OCI-LY1 (cell line): ENCODE data around the gene RFC2.

ENCODE experiments used
- EZH2 ChIP-seq: fragments of 200-600 bp; sonication (generic), shearing (Covaris generic); IDR thresholded peaks from 2 replicates; pipeline ENCODE4 v1.8.0; 2017; ENCODE audit warnings: borderline replicate concordance, mixed run types, mild to moderate bottlenecking, antibody characterized with exemption, low read length, moderate library complexity, mixed read lengths
- TF ChIP-seq, protein P1 (sequence below): fragments of 200-600 bp; sonication (generic), shearing (Covaris generic); IDR thresholded peaks from 2 replicates; pipeline ENCODE4 v1.5.1; 2017; ENCODE audit warnings: mild to moderate bottlenecking, antibody characterized with exemption, low read length, moderate library complexity, mixed read lengths

DNA sequence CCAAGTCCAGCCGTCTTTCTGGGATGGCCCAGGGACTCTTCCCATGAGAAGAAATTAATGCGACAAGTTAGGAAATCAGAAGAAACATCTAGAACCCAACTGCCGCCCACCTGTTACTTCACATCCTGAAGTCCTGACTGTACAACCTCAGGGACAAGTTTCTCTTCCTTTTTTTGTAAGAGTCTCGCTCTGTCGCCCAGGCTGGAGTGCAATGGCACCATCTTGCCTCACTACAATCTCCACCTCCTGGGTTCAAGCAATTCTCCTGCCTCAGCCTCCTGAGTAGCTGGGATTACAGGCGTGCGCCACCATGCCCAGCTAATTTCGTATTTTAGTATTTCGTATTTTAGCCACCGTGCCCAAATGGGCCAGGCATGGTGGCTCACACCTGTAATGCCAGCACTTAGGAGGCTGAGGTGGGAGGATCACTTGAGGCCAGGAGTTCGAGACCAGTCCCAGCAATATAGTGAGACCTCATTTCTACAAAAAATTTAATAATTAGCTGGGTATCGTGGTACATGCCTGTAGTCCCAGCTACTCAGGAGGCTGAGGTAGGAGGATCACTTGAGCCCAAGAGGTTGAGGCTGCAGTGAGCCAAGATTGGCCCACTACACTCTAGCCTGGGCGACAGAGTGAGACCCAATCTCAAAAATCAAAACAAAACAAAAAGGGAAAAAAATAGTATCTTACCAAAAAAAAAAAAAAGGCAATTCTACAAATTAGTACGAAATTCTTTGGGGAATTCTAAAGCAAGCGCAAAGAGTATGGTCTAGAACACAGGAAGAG lies 23.6 kb downstream of the RFC2 start:
- TF ChIP-seq EZH2 = no peak
- TF ChIP-seq, protein P1, sequence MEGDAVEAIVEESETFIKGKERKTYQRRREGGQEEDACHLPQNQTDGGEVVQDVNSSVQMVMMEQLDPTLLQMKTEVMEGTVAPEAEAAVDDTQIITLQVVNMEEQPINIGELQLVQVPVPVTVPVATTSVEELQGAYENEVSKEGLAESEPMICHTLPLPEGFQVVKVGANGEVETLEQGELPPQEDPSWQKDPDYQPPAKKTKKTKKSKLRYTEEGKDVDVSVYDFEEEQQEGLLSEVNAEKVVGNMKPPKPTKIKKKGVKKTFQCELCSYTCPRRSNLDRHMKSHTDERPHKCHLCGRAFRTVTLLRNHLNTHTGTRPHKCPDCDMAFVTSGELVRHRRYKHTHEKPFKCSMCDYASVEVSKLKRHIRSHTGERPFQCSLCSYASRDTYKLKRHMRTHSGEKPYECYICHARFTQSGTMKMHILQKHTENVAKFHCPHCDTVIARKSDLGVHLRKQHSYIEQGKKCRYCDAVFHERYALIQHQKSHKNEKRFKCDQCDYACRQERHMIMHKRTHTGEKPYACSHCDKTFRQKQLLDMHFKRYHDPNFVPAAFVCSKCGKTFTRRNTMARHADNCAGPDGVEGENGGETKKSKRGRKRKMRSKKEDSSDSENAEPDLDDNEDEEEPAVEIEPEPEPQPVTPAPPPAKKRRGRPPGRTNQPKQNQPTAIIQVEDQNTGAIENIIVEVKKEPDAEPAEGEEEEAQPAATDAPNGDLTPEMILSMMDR = no peak
